ENCODE results near the gene ANXA8.
"Not testable (repeated sequence)": the region's sequence is repeated elsewhere in the genome, so short reads cannot be mapped to it uniquely, and the experiment has no call there.

- TF ChIP-seq POLR2A (IDR thresholded peaks at IDR 0.05; ENCODE audit: low read length); GATA1 (IDR thresholded peaks at IDR 0.05; ENCODE audit: low read depth, low read length): not testable (repeated sequence)
Observed at GRCh38 chr10:47494226-47494625, 10.3 kb upstream of the ANXA8 start.
